Activated CD4-positive, alpha-beta memory T cell treated with anti-CD3 and anti-CD28 coated beads for 36 hours (primary cell): ENCODE measurements around the gene E2F1. TPM values are rescaled to one million over a fixed set of nuclear protein-coding genes. Genes with fewer than 3 reads are reported as not detected.
A peak's percentile ranks its signal among the peaks of the same experiment; 100 is the strongest.

Source experiments
- CTCF ChIA-PET: fragments of 350-600 bp; sonication (Branson Sonifier 250); formaldehyde crosslinking; loops from one replicate; lab custom pipeline; 2021; ENCODE audit warnings: antibody characterized with exemption, inconsistent platforms; lab: Charles Lee
- POLR2A ChIA-PET: fragments of 350-600 bp; sonication (Branson Sonifier 250); formaldehyde crosslinking; loops from one replicate; lab custom pipeline; 2021; ENCODE audit warnings: antibody characterized with exemption; lab: Charles Lee
- DNase-seq: peaks from one replicate; pipeline ENCODE4 v3.0.0-alpha.2; 2020
- H3K27ac Mint-ChIP-seq: one replicate; pipeline ENCODE4 v1.8.0; 2021; ENCODE audit warnings: mixed read lengths
- H3K27me3 Mint-ChIP-seq: one replicate; pipeline ENCODE4 v1.8.0; 2021; ENCODE audit warnings: mixed read lengths
- H3K36me3 Mint-ChIP-seq: one replicate; pipeline ENCODE4 v1.8.0; 2021; ENCODE audit warnings: mixed read lengths
- H3K4me1 Mint-ChIP-seq: one replicate; pipeline ENCODE4 v1.8.0; 2021; ENCODE audit warnings: low read depth, mixed read lengths
- H3K4me3 Mint-ChIP-seq: one replicate; pipeline ENCODE4 v1.8.0; 2021; ENCODE audit warnings: mild to moderate bottlenecking, mixed read lengths
- H3K9me3 Mint-ChIP-seq: one replicate; pipeline ENCODE4 v1.8.0; 2021; ENCODE audit warnings: mixed read lengths
- intact Hi-C: fragments of 100-400 bp; cut with micrococcal nuclease; formaldehyde crosslinking; loops from one replicate; pipeline ENCODE4 v1.15.1; 2023
- total RNA-seq, 2 experiments: library from RNA; stranded (reverse); gene quantifications; one replicate each; pipeline ENCODE4 v1.2.3, GENCODE V29; 2021

The E2F1 gene
- total RNA-seq, 2 experiments from 2014 or later = 66.8 to 67.8 TPM

DNA sequence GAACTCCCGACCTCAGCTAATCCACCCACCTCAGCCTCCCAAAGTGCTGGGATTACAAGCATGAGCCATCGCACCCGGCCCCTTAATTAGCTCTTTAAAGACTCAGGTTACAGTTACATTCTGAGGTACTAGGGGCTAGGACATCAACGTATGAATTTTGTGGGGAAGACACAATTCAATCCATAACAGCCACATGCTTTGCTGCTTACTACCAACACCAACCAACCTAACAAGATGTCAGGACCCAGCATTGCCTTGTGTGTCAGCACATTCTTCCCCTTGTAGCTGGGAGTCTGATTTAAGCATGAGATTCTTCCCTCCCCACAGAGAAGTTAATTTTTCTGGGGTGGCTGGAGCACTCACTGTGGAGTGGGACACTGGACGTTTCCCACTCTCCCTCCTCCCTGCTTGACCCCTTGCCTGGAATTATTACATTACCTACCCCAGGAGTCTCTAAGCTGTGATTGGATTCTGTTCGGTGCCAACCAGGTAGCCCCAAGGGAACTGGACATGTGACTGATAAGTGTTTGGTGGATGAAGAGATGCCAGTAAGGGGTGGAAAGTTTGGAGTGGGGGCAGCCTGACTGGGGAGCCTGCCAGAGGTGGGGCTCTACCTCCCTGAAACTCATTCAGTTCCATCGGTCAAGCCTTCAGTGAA is 39.6 kb upstream of the E2F1 start:
- H3K27me3 Mint-ChIP-seq = no peaks in the 10 kb centered on the region
- no peak overlapping the region for H3K27ac Mint-ChIP-seq
- intact Hi-C loops = no loop called here
- peaks cover 4% of the 10 kb centered on the region for H3K4me1 Mint-ChIP-seq
- ChIA-PET CTCF (interaction anchor here (1.4 kb wide), 1 partner anchor 57 kb away, joined by 5 read pairs; no protein-coding TSS in a partner anchor), POLR2A (no interaction called here)
- H3K9me3 Mint-ChIP-seq = no peaks in the 10 kb centered on the region
- no peaks in the 10 kb centered on the region for H3K36me3 Mint-ChIP-seq
- no peak for DNase-seq
- H3K4me3 Mint-ChIP-seq = no peak overlapping the region

DNA sequence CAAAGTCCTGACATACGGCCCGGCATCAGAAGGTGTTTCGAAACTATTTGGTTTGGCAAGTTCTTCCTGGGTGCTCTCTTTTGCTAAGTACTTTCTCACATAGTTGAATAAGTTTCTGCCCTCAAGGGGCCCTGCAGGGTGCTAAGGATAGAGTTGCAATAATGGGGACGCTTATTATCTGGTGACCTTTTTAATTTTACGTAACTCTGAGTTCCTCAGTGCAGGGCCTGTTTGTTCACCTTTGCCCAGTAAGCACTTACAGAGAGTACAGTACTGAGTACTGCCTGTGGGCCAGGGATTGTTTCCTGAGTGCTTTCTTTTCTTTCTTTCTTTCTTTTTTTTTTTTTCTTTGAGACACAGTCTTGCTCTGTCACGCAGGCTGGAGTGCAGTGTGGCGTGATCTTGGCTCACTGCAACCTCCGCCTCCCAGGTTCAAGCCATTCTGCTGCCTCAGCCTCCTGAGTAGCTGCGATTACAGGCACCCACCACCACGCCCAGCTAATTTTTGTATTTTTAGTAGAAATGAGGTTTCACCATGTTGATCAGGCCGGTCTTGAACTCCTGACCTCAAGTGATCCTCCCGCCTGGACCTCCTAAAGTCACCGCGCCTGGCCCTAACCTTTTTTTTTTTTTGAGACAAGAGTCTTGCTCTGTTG is 38.4 kb upstream of the E2F1 start:
- H3K9me3 Mint-ChIP-seq = no peaks in the 10 kb centered on the region

DNA sequence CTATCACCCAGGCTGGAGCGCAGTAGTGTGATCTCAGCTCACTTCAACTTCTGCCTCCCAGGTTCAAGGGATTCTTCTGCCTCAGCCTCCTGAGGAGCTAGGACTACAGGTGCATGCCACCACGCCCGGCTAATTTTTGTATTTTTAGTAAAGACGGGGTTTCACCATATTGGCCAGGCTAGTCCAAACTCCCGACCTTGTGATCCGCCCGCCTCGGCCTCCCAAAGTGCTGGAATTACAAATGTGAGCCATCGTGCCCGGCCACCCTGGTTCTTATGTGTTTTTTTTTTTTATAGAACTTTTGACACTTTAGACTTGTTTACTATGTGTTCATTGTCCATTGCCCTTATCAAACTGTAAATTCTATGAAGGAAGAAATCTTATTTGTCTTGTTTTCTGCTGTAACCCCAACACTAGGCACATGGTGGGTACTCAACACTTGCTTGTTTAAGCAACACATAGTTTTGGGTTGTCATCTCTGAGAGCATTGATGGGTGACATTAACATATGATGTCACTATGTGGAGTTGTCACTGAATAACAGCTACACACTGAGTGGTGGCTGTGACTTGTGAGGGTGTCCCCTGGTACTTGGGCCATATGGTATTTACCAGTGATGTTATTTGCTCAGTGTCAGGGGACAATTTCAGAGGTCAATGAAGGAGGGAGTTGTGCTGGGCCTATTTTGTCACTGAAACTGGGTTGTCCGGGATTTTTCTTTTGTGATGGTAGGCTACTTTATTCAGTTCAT is 35.4 kb upstream of the E2F1 start:
- no peak overlapping the region for H3K4me3 Mint-ChIP-seq
- intact Hi-C loops = loop anchor here (2.0 kb wide), 1 partner anchor 89 kb away; the partner anchor contains the start of gene CHMP4B
- H3K27me3 Mint-ChIP-seq = no peaks in the 10 kb centered on the region
- H3K36me3 Mint-ChIP-seq = no peaks in the 10 kb centered on the region
- H3K9me3 Mint-ChIP-seq = no peaks in the 10 kb centered on the region
- no peak overlapping the region for H3K27ac Mint-ChIP-seq
- H3K4me1 Mint-ChIP-seq = peaks cover 23% of the 10 kb centered on the region
- ChIA-PET POLR2A (no interaction called here), CTCF (interaction anchor here (2.9 kb wide), 1 partner anchor 11 kb away, joined by 16 read pairs; the partner anchor contains the start of gene ZNF341)
- no peak for DNase-seq

More for the DNA sequence above, 38.4 kb upstream of the E2F1 start:
- ChIA-PET CTCF (interaction anchor here (0.6 kb wide), 1 partner anchor 42 kb away, joined by 3 read pairs; no protein-coding TSS in a partner anchor), POLR2A (no interaction called here)
- peaks cover 9% of the 10 kb centered on the region for H3K4me1 Mint-ChIP-seq
- intact Hi-C loops = no loop called here
- no peaks in the 10 kb centered on the region for H3K36me3 Mint-ChIP-seq
- H3K4me3 Mint-ChIP-seq = no peak overlapping the region
- no peaks in the 10 kb centered on the region for H3K27me3 Mint-ChIP-seq
- DNase-seq = no peak
- no peak overlapping the region for H3K27ac Mint-ChIP-seq

GRCh38 chr20:33719989-33720709 is 34.0 kb upstream of the E2F1 start, which contains the start of gene PXMP4:
Gene PXMP4, minus strand, starts transcription at chr20:33720310. Its CDS starts 103 bp downstream, at chr20:33720207.
- no peaks in the 10 kb centered on the region for H3K27me3 Mint-ChIP-seq
- CTCF ChIA-PET = interaction anchor here (0.8 to 2.9 kb wide), 5 partner anchors 12 to 263 kb away, joined by 3 to 16 read pairs (median 6); partner anchors contain the start of genes ACTL10 and ZNF341
- no peaks in the 10 kb centered on the region for H3K9me3 Mint-ChIP-seq
- POLR2A ChIA-PET = interaction anchor here (0.5 to 2.7 kb wide), 12 partner anchors 11 to 900 kb away, joined by 3 to 24 read pairs (median 4); partner anchors contain the start of genes CBFA2T2, MAPRE1, RALY and ZNF341
- peak within 1 kb of the TSS; percentile 95 for H3K4me3 Mint-ChIP-seq
- no peaks in the 10 kb centered on the region for H3K36me3 Mint-ChIP-seq
- intact Hi-C loops = loop anchor here (1.0 to 2.0 kb wide), 6 partner anchors 12 to 273 kb away; partner anchors contain the start of genes CHMP4B, E2F1 and RALY
- H3K27ac Mint-ChIP-seq = peak within 1 kb of the TSS; percentile 75
- peaks cover 23% of the 10 kb centered on the region for H3K4me1 Mint-ChIP-seq
- DNase-seq = peak; percentile 95

DNA sequence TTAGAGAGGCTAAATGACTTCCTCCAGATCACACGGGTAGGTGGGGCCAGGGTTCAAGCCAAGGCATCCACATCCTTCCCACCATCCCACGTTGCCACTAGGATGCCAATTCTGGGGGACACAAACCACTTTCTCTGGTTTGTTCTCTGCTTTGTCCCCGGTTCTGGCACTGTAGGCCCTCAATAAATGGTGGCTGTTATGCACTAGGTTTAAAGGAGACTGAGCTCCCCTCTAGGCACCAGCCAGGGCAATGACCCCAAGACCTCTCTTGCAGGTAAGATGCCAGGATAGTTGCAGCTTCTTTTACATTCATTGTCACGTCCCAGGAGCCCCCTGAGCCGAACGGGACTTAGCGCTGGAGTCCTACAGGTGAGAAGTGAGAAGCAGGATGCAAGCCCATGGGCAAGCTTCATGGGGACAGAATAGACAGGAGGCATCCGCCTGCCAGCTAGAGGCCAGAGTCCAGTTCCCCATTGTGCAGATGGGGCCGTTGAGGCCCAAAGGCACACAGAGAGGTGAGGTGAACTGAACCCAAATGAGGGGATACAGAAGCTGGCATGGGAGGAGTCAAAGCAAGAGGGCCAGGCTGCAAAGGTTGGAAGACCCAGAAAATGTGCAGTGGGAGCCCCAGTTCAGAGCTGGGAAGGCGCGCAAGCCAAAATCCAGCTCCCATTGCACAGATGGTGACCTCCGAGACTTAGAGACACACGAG is 33.2 kb upstream of the E2F1 start:
- DNase-seq = no peak
- Mint-ChIP-seq H3K36me3 (no peaks in the 10 kb centered on the region), H3K27me3 (no peaks in the 10 kb centered on the region), H3K9me3 (no peaks in the 10 kb centered on the region), H3K4me3 (peak overlapping the region; percentile 95), H3K4me1 (peaks cover 23% of the 10 kb centered on the region), H3K27ac (peak overlapping the region; percentile 75)
- ChIA-PET POLR2A (interaction anchor here (0.5 to 2.7 kb wide), 11 partner anchors 10 to 900 kb away, joined by 3 to 24 read pairs (median 4); partner anchors contain the start of genes CBFA2T2, MAPRE1, RALY and ZNF341), CTCF (interaction anchor here (0.8 to 2.9 kb wide), 5 partner anchors 13 to 262 kb away, joined by 3 to 16 read pairs (median 6); partner anchors contain the start of genes ACTL10 and ZNF341)
- intact Hi-C loops = no loop called here

DNA sequence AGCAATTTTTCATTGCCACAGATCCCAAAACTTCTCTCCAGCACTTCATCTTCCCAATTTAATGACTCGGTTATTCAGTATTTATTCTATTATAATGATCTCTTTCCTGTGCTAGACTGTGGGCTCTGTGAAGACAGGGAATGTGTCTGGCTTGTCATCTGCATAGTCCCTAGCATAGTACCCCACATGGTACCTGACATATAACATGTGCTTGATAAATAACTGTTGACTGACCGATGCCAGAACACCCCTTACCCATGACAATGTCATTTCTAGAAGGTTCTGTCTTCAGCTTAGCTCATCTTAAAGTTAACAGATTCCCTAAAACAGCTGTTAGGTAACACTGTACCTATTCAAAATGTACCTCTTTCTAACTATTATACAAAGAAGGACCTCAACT is 30.3 kb upstream of the E2F1 start:
- no peak overlapping the region for H3K27ac Mint-ChIP-seq
- peaks cover 11% of the 10 kb centered on the region for H3K36me3 Mint-ChIP-seq
- H3K4me1 Mint-ChIP-seq = peaks cover 23% of the 10 kb centered on the region
- CTCF ChIA-PET = no interaction called here
- no peaks in the 10 kb centered on the region for H3K9me3 Mint-ChIP-seq
- intact Hi-C loops = no loop called here
- no peak for DNase-seq
- H3K27me3 Mint-ChIP-seq = no peaks in the 10 kb centered on the region
- POLR2A ChIA-PET = no interaction called here
- no peak overlapping the region for H3K4me3 Mint-ChIP-seq

DNA sequence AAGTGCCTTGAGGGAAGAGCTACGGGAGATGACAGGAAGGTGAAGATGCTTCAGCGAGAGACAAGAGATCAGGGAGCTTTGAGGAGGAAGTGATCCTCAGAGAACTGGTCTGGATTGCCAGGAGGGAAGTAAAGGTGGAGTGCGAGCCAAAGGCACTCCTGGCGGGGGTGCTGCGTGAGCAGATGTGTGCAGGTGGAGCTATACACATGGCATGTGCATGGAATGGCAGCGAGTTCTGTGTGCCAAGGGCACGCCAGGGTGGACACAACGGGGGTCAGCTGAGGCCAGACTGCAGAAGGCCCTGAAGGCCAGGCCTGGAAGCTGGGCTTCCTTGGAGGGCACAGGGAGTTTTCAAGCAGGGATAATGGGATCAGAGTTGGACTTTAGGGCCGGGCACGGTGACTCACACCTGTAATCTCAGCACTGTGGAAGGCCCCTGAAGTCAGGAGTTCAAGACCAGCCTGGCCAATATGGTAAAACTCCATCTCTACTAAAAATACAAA is 27.7 kb upstream of the E2F1 start:
- Mint-ChIP-seq H3K9me3 (no peaks in the 10 kb centered on the region), H3K27ac (no peak overlapping the region), H3K4me1 (peaks cover 19% of the 10 kb centered on the region), H3K4me3 (no peak overlapping the region), H3K27me3 (no peaks in the 10 kb centered on the region), H3K36me3 (peaks cover 17% of the 10 kb centered on the region)
- ChIA-PET CTCF (interaction anchor here (0.6 kb wide), 1 partner anchor 373 kb away, joined by 3 read pairs; no protein-coding TSS in a partner anchor), POLR2A (no interaction called here)
- no peak for DNase-seq
- intact Hi-C loops = no loop called here

GRCh38 chr20:33711446-33711738 is 25.2 kb upstream of the E2F1 start:
- H3K4me3 Mint-ChIP-seq = no peak overlapping the region
- H3K27me3 Mint-ChIP-seq = no peaks in the 10 kb centered on the region
- H3K27ac Mint-ChIP-seq = no peak overlapping the region
- intact Hi-C loops = no loop called here
- H3K4me1 Mint-ChIP-seq = peaks cover 11% of the 10 kb centered on the region
- POLR2A ChIA-PET = interaction anchor here (0.6 kb wide), 1 partner anchor 31 kb away, joined by 3 read pairs; no protein-coding TSS in a partner anchor
- CTCF ChIA-PET = no interaction called here
- no peaks in the 10 kb centered on the region for H3K9me3 Mint-ChIP-seq
- H3K36me3 Mint-ChIP-seq = peaks cover 17% of the 10 kb centered on the region
- DNase-seq = no peak

DNA sequence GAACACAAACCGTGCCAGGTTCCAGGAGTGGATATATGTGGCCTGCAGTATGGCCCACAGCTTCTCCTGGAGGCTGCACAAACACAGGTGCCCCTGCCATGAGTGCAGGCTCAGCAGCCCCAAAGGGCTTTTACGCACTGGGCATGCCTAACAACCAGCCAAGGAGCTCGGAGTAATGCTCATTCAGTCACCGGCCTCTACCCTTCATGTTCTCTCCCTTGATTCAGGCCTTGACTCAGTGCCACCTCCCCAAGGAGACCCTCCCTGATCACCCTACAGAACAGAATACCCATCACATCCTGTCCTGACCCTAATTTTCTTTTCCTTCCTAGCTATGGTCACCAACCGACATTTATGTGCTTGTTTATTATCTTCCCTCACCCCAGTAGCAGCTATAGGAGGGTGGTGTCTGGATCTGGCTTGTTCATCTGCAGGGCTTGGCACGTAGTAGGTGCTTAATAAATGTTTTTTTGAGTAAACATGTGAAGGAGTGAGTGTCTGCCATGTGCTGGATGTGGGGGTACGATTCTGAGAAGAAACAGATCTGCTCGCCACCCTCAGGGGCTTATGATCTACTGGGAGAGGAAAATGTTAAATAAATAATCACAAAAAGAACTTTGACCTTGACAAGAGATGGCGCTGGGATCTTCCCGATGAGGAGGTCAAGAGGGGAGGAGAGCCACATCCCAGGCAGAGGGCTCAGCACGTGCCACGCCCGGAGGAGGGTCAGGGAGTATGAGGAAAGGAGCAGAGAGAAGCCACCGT is 24.7 kb upstream of the E2F1 start:
- Mint-ChIP-seq H3K27me3 (no peaks in the 10 kb centered on the region), H3K4me3 (no peak overlapping the region), H3K27ac (no peak overlapping the region), H3K9me3 (no peaks in the 10 kb centered on the region), H3K4me1 (peaks cover 11% of the 10 kb centered on the region), H3K36me3 (peaks cover 17% of the 10 kb centered on the region)
- intact Hi-C loops = no loop called here
- CTCF ChIA-PET = interaction anchor here (0.6 kb wide), 1 partner anchor 19 kb away, joined by 4 read pairs; no protein-coding TSS in a partner anchor
- POLR2A ChIA-PET = no interaction called here
- DNase-seq = no peak

DNA sequence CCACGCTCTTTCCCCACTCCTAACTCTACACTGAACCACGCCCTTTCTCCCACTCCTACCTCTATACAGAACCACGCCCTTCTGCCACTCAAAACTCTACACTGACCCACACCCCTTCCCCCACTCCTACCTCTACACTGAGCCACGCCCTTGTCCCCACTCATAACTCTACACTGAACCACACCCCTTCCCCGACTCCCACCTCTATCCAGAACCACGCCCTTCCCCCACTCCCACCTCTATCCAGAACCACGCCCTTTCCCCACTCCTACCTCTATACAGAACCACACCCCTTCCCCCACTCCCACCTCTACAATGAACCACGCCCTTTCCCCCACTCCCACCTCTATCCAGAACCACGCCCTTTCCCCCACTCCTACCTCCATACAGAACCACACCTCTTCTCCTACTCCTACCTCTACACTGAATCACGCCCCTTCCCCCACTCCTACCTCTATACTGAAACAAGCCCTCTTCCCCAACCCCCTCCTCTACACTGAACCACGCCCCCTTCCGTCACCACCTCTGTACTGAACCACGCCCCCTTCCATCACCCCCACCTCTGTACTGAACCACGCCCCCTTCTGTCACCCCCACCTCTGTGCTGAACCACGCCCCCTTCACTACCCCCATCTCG is 23.8 kb upstream of the E2F1 start:
- Mint-ChIP-seq H3K36me3 (peaks cover 17% of the 10 kb centered on the region), H3K4me3 (no peak overlapping the region), H3K27me3 (no peaks in the 10 kb centered on the region), H3K9me3 (no peaks in the 10 kb centered on the region), H3K27ac (no peak overlapping the region), H3K4me1 (peaks cover 11% of the 10 kb centered on the region)
- POLR2A ChIA-PET = interaction anchor here (1.4 kb wide), 1 partner anchor 10 kb away, joined by 4 read pairs; the partner anchor contains the start of gene PXMP4
- no peak for DNase-seq
- intact Hi-C loops = no loop called here
- CTCF ChIA-PET = interaction anchor here (0.6 kb wide), 1 partner anchor 20 kb away, joined by 4 read pairs; no protein-coding TSS in a partner anchor
